Fibroblast of lung (primary cell): ENCODE measurements around the gene INTS15. TPM values are rescaled to one million over a fixed set of nuclear protein-coding genes. Genes with fewer than 3 reads are reported as not detected.

Experiments used
- DNase-seq, 2 donors: peaks; one replicate each; pipeline versions ENCODE4 v3.0.0 to v3.0.0-alpha.2; 2010; ENCODE audit warnings: low read depth in 2 of 2
- H2AFZ ChIP-seq: 2 replicates; pipeline ENCODE4 v1.5.1; 2012; ENCODE audit warnings: low read length, control low read depth, inconsistent platforms
- H3K27ac ChIP-seq: 2 replicates; pipeline ENCODE4 v1.5.1; 2011; ENCODE audit warnings: low read length, control low read depth; ENCODE audit not compliant: insufficient read depth
- H3K27me3 ChIP-seq: 2 replicates; pipeline ENCODE4 v1.5.1; 2011; ENCODE audit warnings: mild to moderate bottlenecking, low read length; ENCODE audit not compliant: control insufficient read depth, insufficient read depth
- H3K36me3 ChIP-seq: 2 replicates; pipeline ENCODE4 v1.5.1; 2011; ENCODE audit warnings: low read length; ENCODE audit not compliant: control insufficient read depth, insufficient read depth
- H3K4me1 ChIP-seq: 2 replicates; pipeline ENCODE4 v1.5.1; 2011; ENCODE audit warnings: low read length; ENCODE audit not compliant: control insufficient read depth, insufficient read depth; ENCODE audit errors: extremely low read depth
- H3K4me2 ChIP-seq: 2 replicates; pipeline ENCODE4 v1.5.1; 2011; ENCODE audit warnings: low read length, control low read depth; ENCODE audit not compliant: insufficient read depth; ENCODE audit errors: extremely low read depth
- H3K4me3 ChIP-seq, 4 experiments: fragments of 200-600 bp in 1 of 4; sonication (generic) in 1 of 4; replicated peaks in 1 of 4; 2 replicates each; pipeline ENCODE4 v1.5.1; 2011 to 2016; ENCODE audit warnings: low read length in 4 of 4, low read depth in 3 of 4, mild to moderate bottlenecking in 3 of 4, control low read depth in 2 of 4, inconsistent platforms in 1 of 4, mixed read lengths in 1 of 4; ENCODE audit not compliant: insufficient read depth in 1 of 4; ENCODE audit errors: control extremely low read depth in 1 of 4
- H3K79me2 ChIP-seq: 2 replicates; pipeline ENCODE4 v1.5.1; 2012; ENCODE audit warnings: mild to moderate bottlenecking, low read length, inconsistent platforms; ENCODE audit not compliant: control insufficient read depth, insufficient read depth
- H3K9ac ChIP-seq: 2 replicates; pipeline ENCODE4 v1.5.1; 2011; ENCODE audit warnings: mild to moderate bottlenecking, low read length, control low read depth; ENCODE audit not compliant: insufficient read depth
- H3K9me3 ChIP-seq: 2 replicates; pipeline ENCODE4 v1.5.1; 2012; ENCODE audit warnings: low read depth, low read length; ENCODE audit not compliant: control insufficient read depth, insufficient read depth
- H4K20me1 ChIP-seq: 2 replicates; pipeline ENCODE4 v1.5.1; 2011; ENCODE audit warnings: low read length; ENCODE audit not compliant: control insufficient read depth, insufficient read depth; ENCODE audit errors: extremely low read depth
- EZH2 ChIP-seq: IDR thresholded peaks from 2 replicates; pipeline ENCODE4 v1.5.1; 2012; ENCODE audit warnings: low read length, control low read depth, mild to moderate bottlenecking; ENCODE audit errors: missing control alignments
- polyA plus RNA-seq, 2 donors: library from polyadenylated mRNA; depleted of rRNA in 1 of 2; stranded (reverse) in 1 of 2; unstranded in 1 of 2; fragments of >200 nt; gene quantifications; 2 replicates each; pipeline ENCODE4 v1.2.1, GENCODE V29; 2011 to 2012; ENCODE audit warnings: missing spikeins in 1 of 2
- total RNA-seq: library from RNA; depleted of rRNA; stranded (reverse); fragments of >200 nt; gene quantifications from 2 replicates; pipeline ENCODE4 v1.2.1, GENCODE V29; 2014
- TF ChIP-seq, protein P1 (sequence below), 2 donors: IDR thresholded peaks in 1 of 2; conservative IDR thresholded peaks in 1 of 2; 1 replicate in 1 of 2; 2 replicates in 1 of 2; pipeline ENCODE4 v1.5.1; 2011 to 2012; ENCODE audit warnings: low read length in 2 of 2, control low read depth in 1 of 2, inconsistent platforms in 1 of 2, low read depth in 1 of 2, mild to moderate bottlenecking in 1 of 2

The INTS15 gene
- total and polyA plus RNA-seq, 2 donors (not counting 1 experiment from before 2014, with no cell fraction given), result 7.1 to 11.7 TPM

GRCh38 chr7:6639627-6640026 is 49.8 kb downstream of the INTS15 start:
- no peak for TF ChIP-seq EZH2
- TF ChIP-seq, protein P1, sequence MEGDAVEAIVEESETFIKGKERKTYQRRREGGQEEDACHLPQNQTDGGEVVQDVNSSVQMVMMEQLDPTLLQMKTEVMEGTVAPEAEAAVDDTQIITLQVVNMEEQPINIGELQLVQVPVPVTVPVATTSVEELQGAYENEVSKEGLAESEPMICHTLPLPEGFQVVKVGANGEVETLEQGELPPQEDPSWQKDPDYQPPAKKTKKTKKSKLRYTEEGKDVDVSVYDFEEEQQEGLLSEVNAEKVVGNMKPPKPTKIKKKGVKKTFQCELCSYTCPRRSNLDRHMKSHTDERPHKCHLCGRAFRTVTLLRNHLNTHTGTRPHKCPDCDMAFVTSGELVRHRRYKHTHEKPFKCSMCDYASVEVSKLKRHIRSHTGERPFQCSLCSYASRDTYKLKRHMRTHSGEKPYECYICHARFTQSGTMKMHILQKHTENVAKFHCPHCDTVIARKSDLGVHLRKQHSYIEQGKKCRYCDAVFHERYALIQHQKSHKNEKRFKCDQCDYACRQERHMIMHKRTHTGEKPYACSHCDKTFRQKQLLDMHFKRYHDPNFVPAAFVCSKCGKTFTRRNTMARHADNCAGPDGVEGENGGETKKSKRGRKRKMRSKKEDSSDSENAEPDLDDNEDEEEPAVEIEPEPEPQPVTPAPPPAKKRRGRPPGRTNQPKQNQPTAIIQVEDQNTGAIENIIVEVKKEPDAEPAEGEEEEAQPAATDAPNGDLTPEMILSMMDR (conservative IDR thresholded peaks at IDR 0.05 in 1 of 2, IDR thresholded peaks at IDR 0.05 in 1 of 2; ENCODE audit: low read depth in 1 of 2, low read length in 2 of 2), result no peak
- Histone ChIP-seq H3K9me3 (no peaks in the 10 kb centered on the region), H3K27me3 (no peaks in the 10 kb centered on the region), H3K27ac (no peak overlapping the region), H3K4me2 (no peak overlapping the region), H3K9ac (no peak overlapping the region), H4K20me1 (no peaks in the 10 kb centered on the region), H2AFZ (no peak overlapping the region), H3K4me1 (no peaks in the 10 kb centered on the region), H3K4me3 (no peak overlapping the region), H3K79me2 (peaks cover 25% of the 10 kb centered on the region), H3K36me3 (peaks cover 12% of the 10 kb centered on the region)
- no peak for DNase-seq

GRCh38 chr7:6640246-6640721 is 50.5 kb downstream of the INTS15 start:
- no peak overlapping the region for H3K4me2 ChIP-seq
- no peaks in the 10 kb centered on the region for H3K27me3 ChIP-seq
- no peaks in the 10 kb centered on the region for H3K9me3 ChIP-seq
- H3K36me3 ChIP-seq, result peaks cover 12% of the 10 kb centered on the region
- H4K20me1 ChIP-seq, result no peaks in the 10 kb centered on the region
- H3K79me2 ChIP-seq, result peaks cover 25% of the 10 kb centered on the region
- no peak overlapping the region for H3K9ac ChIP-seq
- peak; percentile 23 to 29 for DNase-seq
- no peaks in the 10 kb centered on the region for H3K4me1 ChIP-seq
- TF ChIP-seq EZH2, result no peak
- TF ChIP-seq, protein P1 (conservative IDR thresholded peaks at IDR 0.05 in 1 of 2, IDR thresholded peaks at IDR 0.05 in 1 of 2; ENCODE audit: low read depth in 1 of 2, low read length in 2 of 2), result no peak
- H2AFZ ChIP-seq, result no peak overlapping the region
- H3K4me3 ChIP-seq, result no peak overlapping the region
- no peak overlapping the region for H3K27ac ChIP-seq

- Histone ChIP-seq H3K79me2 (peaks cover 25% of the 10 kb centered on the region), H3K4me2 (no peak overlapping the region), H3K27me3 (no peaks in the 10 kb centered on the region), H3K9ac (no peak overlapping the region), H4K20me1 (no peaks in the 10 kb centered on the region), H3K4me1 (no peaks in the 10 kb centered on the region), H3K4me3 (no peak overlapping the region), H3K27ac (no peak overlapping the region), H3K36me3 (peaks cover 14% of the 10 kb centered on the region), H2AFZ (no peak overlapping the region), H3K9me3 (no peaks in the 10 kb centered on the region)
- TF ChIP-seq, protein P1 (conservative IDR thresholded peaks at IDR 0.05 in 1 of 2, IDR thresholded peaks at IDR 0.05 in 1 of 2; ENCODE audit: low read depth in 1 of 2, low read length in 2 of 2), result no peak
- TF ChIP-seq EZH2, result no peak
- DNase-seq, result no peak
Measured at GRCh38 chr7:6641305-6642035, 51.6 kb downstream of the INTS15 start.
